HUDEP-2 (cell line): ENCODE data around the gene PSG2.
A peak's percentile ranks its signal among the peaks of the same experiment; 100 is the strongest.
"Not testable (repeated sequence)": the region's sequence is repeated elsewhere in the genome, so short reads cannot be mapped to it uniquely, and the experiment has no call there.

Experiments
- DNase-seq, 76 experiments: peaks; one replicate each; lab custom pipeline; 2025; ENCODE audit not compliant: unreplicated experiment in 76 of 76; lab: John Stamatoyannopoulos, UW

Gene PSG2

DNA sequence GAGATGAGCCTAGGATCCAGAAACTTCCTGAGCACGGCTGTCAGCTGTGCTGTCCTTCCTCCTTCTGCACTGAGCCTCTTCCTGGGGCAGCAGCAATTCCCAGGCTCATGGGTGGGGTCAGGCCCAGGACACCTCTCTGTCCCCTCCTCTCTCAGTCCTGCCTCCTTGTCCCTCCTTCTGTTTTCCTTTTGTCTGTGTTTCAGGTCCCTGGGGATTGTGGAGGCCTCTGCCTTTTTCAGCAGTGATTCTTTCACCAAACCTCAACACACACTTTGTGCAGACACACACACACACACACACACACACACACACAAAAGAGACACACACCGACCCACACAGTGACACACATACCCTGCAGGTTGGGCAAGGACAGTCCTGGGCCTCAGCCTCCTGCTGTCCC, at the start of gene PSG2:
TSS of gene PSG2 (minus strand) at position 101 of the 400 bp plus-strand sequence. CDS start 132 bp downstream, outside the sequence.
- not testable (repeated sequence) for DNase-seq

DNA sequence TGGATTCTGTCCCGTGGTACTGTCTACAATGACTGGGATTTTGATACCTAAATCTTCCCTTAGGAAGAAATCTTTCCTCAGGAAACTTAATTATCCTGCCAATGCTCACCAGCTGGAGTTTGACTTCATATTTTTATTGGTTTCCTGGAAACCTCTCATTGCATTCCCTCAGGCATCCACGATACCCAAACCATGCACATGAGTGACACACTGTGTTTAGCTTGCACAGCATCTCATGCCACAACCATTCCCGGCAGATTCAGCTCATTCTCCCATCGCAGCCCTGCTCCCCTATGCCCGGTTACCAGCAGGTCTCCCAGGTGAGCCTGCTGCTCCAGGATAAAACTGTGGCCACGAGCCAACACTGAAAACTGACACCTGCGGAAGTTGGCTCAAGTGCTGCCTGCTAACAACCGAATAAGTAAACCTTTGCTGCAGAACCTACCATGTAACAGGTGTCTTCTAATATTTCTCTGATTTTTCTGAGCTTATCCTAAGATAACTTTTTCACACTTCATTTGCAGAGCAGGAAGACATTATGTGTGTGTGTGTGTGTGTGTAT, 48.9 kb upstream of the PSG2 start:
- not testable (repeated sequence) for DNase-seq

DNA sequence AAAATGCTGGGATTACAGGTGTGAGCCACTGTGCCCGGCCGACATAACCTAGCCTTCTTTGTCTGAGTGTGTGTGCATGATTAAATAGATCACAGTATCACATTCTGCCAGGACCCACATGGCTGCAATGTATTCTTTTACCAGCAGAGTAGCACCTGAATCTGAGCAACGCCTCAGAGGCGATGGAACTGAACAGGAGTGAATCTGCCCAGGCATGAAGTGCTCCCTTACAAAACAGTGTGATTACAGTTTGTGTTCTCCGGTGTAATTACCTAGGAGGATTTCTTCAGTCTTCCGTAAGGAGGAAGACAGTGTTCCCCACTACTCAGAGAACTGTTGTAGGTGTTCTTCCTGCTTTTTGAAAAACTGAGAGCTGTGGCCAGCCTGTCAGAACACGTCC, 46.7 kb upstream of the PSG2 start:
- not testable (repeated sequence) for DNase-seq

DNA sequence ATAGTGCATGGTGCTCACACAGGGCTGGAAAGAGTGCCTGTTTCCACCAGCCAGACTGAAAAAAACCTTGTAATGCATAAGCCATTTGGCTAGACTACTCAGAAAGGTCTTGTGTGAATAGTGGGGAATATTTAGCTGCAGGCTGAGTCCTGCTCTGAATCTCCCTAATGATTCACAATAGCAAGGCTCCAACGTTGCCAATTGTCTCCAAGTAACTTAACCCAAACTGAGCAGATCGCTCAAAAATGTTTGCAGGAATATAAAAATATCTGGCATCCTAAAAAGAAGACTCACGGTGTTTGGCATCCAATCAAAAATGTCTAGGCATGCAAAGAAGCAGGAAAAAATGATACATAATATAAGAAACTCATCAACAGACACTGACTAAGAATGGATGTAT, 44.8 kb upstream of the PSG2 start:
- DNase-seq = not testable (repeated sequence)

DNA sequence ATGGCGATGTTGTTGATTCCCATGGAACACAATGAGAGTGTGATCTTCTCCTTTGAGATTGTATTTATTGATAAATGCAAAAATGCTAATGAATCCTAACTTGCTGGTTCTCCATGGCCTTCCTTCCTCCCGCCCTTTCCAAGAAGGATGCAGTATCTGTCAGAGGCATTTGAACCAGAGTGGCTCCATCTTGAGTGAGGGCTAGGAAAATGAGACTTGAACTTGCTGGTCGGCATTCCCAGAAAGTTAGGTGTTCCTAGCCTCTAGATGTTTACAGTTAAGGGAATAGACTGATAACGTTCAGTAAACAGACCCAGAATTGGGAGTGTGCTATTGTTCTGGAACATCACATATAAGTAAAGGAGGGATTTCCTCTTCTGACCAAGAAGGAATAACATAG, 44.2 kb upstream of the PSG2 start:
- no peak for DNase-seq

DNA sequence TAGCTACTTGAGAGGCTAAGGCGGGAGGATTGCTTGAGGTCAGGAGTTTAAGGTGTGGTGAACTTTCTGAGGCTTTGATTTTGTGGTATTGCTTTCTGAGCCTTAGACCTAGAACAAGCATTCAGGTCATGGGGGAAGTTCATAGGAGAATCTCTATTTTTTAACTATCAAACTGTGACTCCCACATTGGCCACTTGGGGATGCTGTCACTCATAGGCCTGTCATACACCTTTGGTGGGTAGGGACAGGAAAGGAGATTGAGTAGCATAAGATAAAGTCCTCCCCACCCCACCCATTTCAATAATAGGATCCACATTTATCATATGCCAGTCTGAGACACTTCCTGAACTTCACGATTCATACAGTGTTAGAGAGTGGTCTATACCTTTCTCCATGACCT, 41.9 kb upstream of the PSG2 start:
- DNase-seq = no peak

DNA sequence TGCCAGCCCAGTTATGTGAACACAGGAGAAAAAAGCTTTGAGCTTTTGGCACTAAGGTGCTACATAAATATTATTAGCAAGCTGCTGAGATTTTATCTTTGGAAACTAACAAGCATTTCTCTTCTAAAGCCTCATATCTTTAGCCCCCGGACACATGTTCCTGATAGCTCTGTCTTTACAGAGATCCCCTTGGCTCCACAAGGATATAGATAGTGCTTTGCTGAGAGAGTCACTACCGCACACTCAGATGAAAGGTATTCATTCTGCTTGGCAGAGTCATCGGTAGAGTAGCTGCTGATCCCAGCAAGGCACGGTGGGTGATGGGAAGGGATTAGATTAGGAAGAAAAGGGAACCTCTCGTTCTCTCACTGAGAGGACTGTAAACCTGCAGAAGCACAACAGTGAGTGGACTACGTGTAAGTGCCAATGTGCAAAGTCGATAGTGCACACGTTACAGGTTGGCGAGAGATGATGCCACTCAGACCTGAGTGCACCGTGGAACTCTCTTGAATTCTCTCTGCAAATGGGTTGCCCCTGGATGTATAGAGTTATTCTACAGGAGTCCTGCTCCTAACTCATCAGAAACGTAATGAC, 38.0 kb upstream of the PSG2 start:
- not testable (repeated sequence) for DNase-seq

DNA sequence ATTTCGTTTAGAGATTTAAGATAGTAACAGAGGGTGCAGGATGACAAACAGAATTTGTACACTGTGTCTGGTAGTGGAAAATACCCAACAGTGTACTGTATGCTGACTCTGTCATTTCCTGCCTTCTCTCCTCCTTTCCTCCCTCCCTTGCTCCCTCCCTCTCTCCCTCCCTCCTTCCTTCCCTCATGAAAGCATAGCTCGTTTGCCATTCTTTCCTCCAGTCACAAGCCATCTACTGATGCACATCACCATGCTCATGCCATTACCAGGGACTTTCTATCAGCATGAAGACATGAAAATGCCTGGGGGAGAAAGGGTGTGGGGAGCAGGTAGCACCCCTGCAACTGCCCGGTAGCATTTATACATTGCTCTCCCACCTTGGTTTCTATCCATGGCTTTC, 37.0 kb upstream of the PSG2 start:
- not testable (repeated sequence) for DNase-seq

DNA sequence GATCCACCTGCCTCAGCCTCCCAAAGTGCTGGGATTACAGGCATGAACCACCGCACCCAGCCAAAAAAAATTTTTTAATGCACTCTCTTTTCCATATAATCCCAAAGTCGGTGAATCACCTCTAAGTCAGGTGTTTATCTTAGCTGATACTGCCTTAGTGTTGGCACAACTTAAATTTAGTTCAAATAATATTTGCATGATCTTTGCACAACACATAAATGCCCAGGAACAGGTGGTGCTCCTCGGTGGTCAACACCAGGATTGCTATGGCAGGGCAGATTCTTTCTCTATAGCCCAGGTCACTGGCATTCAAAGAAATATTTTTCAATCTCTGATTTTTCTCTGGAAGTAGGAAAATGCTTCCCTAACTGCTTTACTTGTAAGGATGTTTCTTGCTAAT, 33.9 kb upstream of the PSG2 start:
- not testable (repeated sequence) for DNase-seq

DNA sequence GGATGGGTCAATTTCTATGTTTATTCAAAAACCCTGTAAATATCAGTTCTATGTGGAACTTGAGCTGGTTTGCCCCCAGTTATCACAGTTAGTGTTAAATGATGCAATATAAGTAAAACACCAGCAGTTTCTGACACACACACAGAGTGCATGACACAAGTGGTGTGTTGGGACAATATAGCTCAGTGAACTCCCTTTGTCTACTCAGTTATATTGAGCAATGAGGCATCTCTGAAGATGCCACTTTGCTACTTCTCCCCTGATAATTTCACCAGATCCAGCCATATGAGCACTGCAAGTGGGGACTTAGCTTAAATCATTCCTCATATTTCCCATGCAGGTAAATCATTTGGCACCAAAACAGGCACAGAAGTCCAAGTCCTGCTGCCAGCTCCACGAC, 33.0 kb upstream of the PSG2 start:
- not testable (repeated sequence) for DNase-seq

DNA sequence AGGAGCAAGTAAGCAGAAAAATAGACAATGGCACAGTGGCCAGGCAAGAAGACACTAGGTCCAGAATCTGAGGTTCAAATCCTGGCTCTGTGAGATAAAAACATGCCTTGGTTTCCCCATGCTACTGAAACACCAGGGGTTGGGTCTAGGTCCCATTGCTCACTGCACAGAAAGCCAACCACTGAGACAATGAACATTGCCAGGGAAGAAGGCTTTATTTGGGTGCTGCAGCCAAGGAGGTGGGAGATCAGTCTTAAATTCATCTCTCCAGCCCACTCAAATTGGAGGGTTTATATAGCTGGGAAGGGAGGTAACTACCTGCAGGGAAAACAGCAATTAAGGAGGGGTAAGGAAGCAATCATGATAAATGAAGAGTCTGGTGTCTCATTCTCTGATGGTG, 32.6 kb upstream of the PSG2 start:
- not testable (repeated sequence) for DNase-seq

DNA sequence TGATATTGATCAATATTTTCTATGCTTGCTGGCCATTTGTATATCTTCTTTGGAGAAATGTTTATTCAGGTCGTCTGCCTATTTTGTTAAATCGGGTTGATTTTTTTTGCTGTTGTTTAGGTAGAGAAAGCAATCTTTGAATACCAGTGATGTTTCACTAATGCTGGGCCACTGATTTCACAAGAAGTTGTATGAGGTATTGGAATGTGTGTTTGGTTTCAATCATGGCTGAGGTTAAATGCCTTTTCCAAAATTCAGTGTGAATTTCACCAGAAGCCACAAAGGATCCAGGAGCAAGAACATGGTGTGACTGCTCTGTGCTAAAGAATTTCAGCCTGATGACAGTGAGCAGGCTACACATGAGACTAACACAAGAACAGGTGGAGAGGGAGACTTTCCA, 32.1 kb upstream of the PSG2 start:
- not testable (repeated sequence) for DNase-seq

DNA sequence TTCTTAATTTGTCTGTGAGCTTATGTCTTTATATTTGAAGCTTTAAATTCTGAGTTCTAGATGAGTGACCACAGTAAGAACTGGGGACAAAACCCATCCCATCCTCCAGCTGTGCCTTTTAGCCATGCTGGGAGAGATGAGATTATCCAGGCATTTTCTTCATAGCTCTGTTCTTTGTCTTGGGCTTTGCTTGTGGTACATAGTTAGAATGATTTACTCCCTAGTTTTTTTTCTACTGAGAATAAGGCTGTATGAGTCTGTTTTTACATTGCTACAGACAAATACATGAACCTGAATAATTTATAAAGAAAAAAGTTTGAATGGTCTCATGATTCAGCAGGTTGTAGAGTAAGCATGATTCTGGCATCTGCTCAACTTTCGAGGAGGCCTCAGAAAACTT, 24.9 kb upstream of the PSG2 start:
- DNase-seq = not testable (repeated sequence)

DNA sequence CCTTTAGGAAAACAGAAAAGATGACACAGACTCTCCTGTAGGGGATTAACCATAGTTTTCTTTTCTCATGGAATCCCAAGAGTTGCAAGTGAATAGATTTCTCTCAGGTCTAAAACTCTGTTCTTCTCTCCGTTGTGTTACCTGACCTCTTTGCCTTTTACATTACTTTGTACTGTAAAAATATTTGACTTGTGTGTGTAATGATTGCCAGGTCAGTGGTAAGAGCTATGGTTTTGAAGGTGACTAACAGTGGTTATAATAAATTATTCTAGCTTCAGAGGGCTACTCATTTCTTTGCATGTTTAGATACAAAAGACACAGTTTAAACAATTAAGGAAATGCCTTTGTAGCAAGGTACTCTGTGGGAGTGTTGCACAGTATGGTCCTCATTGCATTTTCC, 23.0 kb upstream of the PSG2 start:
- DNase-seq = no peak

DNA sequence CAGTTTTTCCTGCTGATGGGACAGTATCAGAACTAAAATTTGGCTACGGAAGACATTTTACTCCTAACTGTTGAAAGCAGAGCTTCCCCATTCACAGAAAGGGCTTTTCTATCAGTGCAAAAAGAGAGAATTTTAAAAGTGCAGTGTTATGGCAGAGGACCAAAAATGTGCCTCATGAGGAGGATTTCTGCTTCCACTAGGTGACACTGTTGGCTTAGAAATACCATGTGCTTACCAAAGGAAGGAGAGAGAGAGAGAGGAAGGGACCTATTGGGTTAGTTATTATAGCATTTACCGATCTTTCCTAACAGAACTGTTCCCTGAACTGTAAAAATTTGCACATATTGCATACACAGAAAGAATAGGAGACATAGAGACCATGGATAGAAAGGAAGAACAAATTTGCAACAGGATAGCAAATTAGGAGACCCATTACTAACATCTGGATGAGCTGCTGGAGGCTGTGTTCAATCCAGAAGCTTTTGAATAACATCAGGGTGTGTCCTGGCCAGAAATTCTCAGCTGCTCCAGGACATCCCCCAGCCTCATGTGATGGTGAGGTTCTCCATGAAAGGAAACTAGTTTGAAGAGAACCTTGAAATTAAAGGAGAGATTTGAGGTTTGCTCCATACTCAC, 21.8 kb upstream of the PSG2 start:
- DNase-seq = peak in 21 of 76 experiments; percentile 7 to 54 (median 26)

DNA sequence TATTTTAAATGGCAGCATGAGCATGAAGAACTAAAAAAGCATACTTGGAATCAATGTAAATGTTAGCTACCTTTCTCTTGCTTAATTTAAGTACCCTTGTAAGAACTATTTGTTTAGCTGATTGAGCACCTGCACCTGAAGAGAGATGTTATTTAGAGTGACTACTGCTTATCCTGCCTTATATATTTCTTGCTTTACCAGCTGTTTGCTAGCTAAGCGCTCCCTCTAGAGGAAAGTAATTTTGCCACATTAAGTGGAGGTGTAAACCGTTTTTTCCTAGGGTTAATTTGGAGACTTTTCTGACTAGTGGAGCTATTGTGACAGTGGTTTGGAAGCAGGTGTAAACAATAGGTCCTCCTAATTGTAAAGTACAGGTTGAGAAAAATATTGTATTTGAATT, 19.4 kb upstream of the PSG2 start:
- DNase-seq = peak in 1 of 76 experiments; percentile 8

DNA sequence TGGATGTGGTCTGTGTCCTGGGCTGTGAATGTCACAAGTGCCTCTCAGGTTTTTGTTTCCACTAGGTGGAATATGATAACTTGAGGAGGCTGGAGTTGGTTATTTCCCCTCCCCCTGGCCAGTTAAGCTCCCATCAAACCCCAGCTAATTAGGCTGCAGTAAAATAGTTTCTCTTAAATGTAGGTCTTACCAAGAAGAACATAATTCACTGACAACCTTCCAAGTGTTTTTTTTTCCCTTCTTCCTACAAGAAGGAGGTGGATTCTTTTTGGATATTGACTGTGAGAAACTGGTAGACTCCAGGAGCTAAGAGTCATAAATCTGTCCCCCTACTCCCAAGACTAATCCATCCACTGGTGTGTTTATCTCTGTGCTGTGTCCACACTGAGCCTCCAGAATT, 15.9 kb upstream of the PSG2 start:
- DNase-seq = not testable (repeated sequence)

DNA sequence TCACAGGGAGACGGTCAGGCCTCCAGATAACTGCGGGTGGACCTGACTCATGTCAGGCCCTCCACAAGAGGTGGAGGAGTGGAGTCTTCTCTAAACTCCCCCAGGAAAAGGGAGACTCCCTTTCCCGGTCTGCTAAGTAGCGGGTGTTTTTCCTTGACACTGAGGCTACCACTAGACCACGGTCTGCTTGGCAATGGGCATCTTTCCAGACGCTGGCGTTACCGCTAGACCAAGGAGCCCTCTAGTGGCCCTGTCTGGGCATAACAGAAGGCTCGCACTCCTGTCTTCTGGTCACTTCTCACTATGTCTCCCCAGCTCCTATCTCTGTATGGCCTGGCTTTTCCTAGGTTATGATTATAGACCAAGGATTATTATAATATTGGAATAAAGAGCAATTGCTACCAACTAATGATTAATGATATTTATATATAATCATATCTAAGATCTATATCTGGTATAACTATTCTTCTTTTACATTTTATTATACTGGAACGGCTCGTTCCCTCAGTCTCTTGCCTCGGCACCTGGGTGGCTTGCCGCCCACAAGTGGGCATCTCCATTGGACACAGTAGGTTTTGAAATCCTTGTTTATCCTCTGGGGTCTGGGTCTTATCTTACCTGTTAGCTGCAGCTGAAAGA, 5.3 kb upstream of the PSG2 start:
- peak in 63 of 76 experiments; percentile 8 to 83 (median 56) for DNase-seq

DNA sequence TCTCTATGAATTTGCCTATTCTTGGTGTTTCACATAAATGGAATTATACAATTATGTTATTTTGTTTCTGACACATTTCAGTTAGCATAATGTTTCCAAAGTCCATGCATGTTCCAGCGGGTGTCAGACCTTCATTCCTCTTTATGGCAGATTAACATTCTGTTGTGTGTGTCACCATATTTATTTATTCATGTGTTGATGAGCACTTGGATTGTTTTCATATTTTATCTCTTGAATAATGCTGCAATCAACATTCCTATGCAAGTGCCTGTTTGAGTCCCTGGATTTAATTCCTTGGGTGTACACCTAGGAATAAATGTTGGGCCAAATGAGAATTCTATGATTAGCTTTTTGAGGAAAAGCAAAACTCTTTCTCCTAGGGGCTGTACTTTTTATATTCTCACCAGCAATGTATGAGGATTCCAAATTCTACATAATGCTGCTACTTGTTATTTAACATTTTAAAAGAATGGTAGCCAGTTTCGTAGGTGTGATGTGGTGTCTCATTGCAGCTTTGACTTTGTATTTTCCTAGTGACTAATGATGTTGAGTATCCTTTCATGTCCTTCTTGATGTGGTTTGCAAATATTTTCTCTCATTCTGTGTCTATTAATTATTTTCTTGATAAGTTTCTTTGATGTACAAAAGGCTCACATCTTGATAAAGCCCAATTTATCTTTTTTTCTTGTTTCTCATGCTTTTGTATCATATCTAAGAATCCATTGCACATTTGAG, 3.5 kb upstream of the PSG2 start:
- not testable (repeated sequence) for DNase-seq

DNA sequence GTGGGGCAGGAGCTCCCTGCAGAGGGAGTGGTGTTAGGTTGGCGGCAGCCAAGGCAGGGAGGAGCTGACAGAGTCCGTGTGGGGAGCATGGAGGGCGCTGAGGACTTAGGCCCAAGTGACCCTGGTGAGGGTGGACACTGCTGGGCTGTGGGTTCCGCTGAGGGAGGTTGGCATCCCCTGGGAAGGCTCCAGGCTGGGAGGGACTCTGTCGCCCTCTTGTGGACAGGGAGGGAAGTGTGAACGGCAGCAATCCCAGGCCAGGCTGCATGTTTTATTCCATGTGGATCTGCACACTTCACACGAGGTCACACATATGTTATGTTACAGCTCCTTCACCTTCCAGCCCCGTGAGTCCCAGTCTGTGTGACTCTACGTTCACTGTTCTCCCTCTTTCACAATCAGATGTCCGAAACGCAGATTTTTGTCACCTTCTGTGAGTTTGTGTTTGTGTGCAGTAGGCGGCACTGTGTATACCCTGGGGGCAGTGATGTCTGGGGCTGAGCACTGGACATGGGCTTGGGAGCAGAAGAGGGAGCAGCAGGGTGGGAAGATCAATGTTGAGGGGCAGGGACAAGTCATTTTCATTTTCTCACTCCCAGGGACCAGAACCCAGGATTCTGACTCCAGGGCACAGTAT, 1.8 kb upstream of the PSG2 start:
- peak in 38 of 76 experiments; percentile 6 to 62 (median 32) for DNase-seq
